Spleen (tissue), 7 donors: ENCODE data around the gene KRT40.

ENCODE experiments used
- CTCF ChIP-seq, 11 experiments: fragments of 200-600 bp in 7 of 11; fragments of 450-650 bp in 4 of 11; sonication (generic) in 4 of 11; IDR thresholded peaks in 8 of 11; conservative IDR thresholded peaks in 3 of 11; 1 replicate in 7 of 11; 2 replicates in 4 of 11; pipeline versions ENCODE4 v1.4.0 to v1.8.0; 2016 to 2021; ENCODE audit warnings: antibody characterized with exemption in 11 of 11, inconsistent platforms in 4 of 11, mild to moderate bottlenecking in 1 of 11
- POLR2A ChIP-seq, 3 donors: fragments of 450-650 bp; IDR thresholded peaks; one replicate each; pipeline ENCODE4 v1.5.1; 2017; ENCODE audit warnings: antibody characterized with exemption in 3 of 3, mild to moderate bottlenecking in 1 of 3
- POLR2AphosphoS5 ChIP-seq, 3 donors: sonication (generic); formaldehyde crosslinking; IDR thresholded peaks; one replicate each; pipeline ENCODE4 v1.5.1; 2017; ENCODE audit warnings: antibody characterized with exemption in 3 of 3
- donor health status: DM: no; HTN: no; CAD: no; lungs with moderate emphysema.
- donor health status: DM: no; HTN: no; CAD: no.
- donor health status: DM: no; HTN: no; CAD: no.

DNA sequence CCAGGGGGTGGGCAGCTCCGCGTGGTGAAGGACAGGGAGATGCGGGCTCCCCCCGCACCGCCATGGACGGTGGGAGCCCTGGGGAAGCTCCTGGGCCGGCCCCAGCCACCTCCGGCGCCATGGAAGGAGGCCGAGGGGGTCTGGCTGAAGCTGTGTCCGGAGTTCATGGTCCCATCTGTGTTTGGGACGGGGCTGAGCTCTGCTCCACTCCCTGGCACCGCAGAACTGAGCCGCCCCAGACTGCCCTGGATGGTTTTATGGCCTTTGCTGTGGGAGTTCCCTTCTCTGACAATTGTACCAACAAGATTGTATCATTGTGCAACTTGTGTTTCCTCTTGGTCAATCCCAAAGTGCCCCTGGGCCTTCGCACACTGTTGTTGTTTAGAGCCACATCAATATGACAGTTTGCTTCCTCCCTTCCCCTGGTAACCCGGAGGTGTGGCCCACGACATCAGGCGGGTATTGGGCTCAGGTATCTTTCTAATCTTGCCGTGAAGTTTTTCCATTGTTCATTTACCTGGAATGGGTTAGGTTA, 47.6 kb downstream of the KRT40 start:
- TF ChIP-seq POLR2A (IDR thresholded peaks at IDR 0.05): no peak
- TF ChIP-seq CTCF (IDR thresholded peaks at IDR 0.05 in 8 of 11, conservative IDR thresholded peaks at IDR 0.05 in 3 of 11): no peak
- no peak for TF ChIP-seq POLR2AphosphoS5 (IDR thresholded peaks at IDR 0.05)
